ENCODE results near the gene ZNF846. TPM values are rescaled to one million over a fixed set of nuclear protein-coding genes. Genes with fewer than 3 reads are reported as not detected.

ZNF846 gene
- total and polyA plus RNA-seq, 10 of the 15 experiments (the other 5 are each of a cell fraction or from before 2014, with no cell fraction given) = 0.64 to 4.1 (median 1.6) TPM

- TF ChIP-seq SKIL (IDR thresholded peaks at IDR 0.05; ENCODE audit: low read depth, poor library complexity, severe bottlenecking) = no peak
- TF ChIP-seq CTCF (IDR thresholded peaks at IDR 0.05 in 2 of 3, conservative IDR thresholded peaks at IDR 0.05 in 1 of 3; ENCODE audit: control insufficient read depth in 2 of 3, extremely low read depth in 1 of 3, insufficient read depth in 1 of 3, low read depth in 3 of 3, low read length in 3 of 3) = peak in 1 of 3 experiments; percentile 10; a peak in 1 of 6 replicates
- TF ChIP-seq GABPA (IDR thresholded peaks at IDR 0.05; ENCODE audit: low read depth) = no peak
- peak in 1 of 2 experiments; percentile 47; a peak in 1 of 3 replicates for TF ChIP-seq EGR1 (IDR thresholded peaks at IDR 0.05; ENCODE audit: borderline replicate concordance in 1 of 2, low read depth in 2 of 2, low read length in 2 of 2)
- TF ChIP-seq E2F8 (IDR thresholded peaks at IDR 0.05; ENCODE audit: low read depth, partially characterized antibody) = no peak
- peak; percentile 58; the same call in 1 of the 2 replicates for TF ChIP-seq POLR2A (IDR thresholded peaks at IDR 0.05; ENCODE audit: low read depth, low read length)
- TF ChIP-seq ZNF687 (IDR thresholded peaks at IDR 0.05) = no peak
- no peak for TF ChIP-seq RCOR1 (conservative IDR thresholded peaks at IDR 0.05; ENCODE audit: low read depth, low read length)
- no peak for TF ChIP-seq ASH2L (IDR thresholded peaks at IDR 0.05; ENCODE audit: borderline replicate concordance, low read depth)
- TF ChIP-seq RELB (IDR thresholded peaks at IDR 0.05; ENCODE audit: low read depth) = no peak
- TF ChIP-seq ELK1 (IDR thresholded peaks at IDR 0.05; ENCODE audit: low read depth, low read length) = no peak
These were observed 23.9 kb upstream of the ZNF846 start (continued) for GRCh38 chr19:9792206-9793070.

Measured in GM12878 (cell line).